MCF 10A (cell line): ENCODE data around the gene ACADL. TPM values are rescaled to one million over a fixed set of nuclear protein-coding genes. Genes with fewer than 3 reads are reported as not detected.

ENCODE experiments used
- BruUV-seq: library from RNA; stranded (reverse); fragments of 400-500 nt; replicated peaks from 2 replicates; lab custom pipeline; 2021; lab: Mats Ljungman, UMichigan
- CTCF ChIA-PET: fragments of 300-600 bp; sonication (Branson Sonifier 250); formaldehyde crosslinking; extraction: SDS; loops from one replicate; lab custom pipeline; 2021; ENCODE audit warnings: antibody characterized with exemption, inconsistent platforms; lab: Yijun Ruan, JAX
- POLR2A ChIA-PET: fragments of 300-600, 350-650 bp; sonication (Branson Sonifier 250); formaldehyde crosslinking; extraction: SDS; loops from one replicate; lab custom pipeline; 2020; ENCODE audit warnings: antibody characterized with exemption, inconsistent platforms; lab: Yijun Ruan, JAX
- DNase-seq: peaks from one replicate; pipeline ENCODE4 v3.0.0-alpha.2; 2018; ENCODE audit not compliant: unreplicated experiment
- H3K27ac Mint-ChIP-seq: one replicate; pipeline ENCODE4 v1.8.0; 2022; ENCODE audit warnings: mild to moderate bottlenecking, low read depth, mixed read lengths; ENCODE audit not compliant: unreplicated experiment
- H3K27me3 Mint-ChIP-seq: one replicate; pipeline ENCODE4 v1.8.0; 2022; ENCODE audit warnings: mixed read lengths; ENCODE audit not compliant: insufficient read depth, unreplicated experiment
- H3K36me3 Mint-ChIP-seq: one replicate; pipeline ENCODE4 v1.8.0; 2022; ENCODE audit warnings: mild to moderate bottlenecking, moderate library complexity, mixed read lengths; ENCODE audit not compliant: insufficient read depth, unreplicated experiment
- H3K4me1 Mint-ChIP-seq: one replicate; pipeline ENCODE4 v1.8.0; 2022; ENCODE audit warnings: mixed read lengths; ENCODE audit not compliant: insufficient read depth, unreplicated experiment
- H3K4me3 Mint-ChIP-seq: one replicate; pipeline ENCODE4 v1.8.0; 2022; ENCODE audit warnings: mild to moderate bottlenecking, moderate library complexity, mixed read lengths; ENCODE audit not compliant: unreplicated experiment
- H3K9me3 Mint-ChIP-seq: one replicate; pipeline ENCODE4 v1.8.0; 2022; ENCODE audit warnings: mixed read lengths; ENCODE audit not compliant: unreplicated experiment
- intact Hi-C: fragments of 100-400 bp; cut with micrococcal nuclease; formaldehyde crosslinking; loops from 2 replicates; pipeline ENCODE4 v1.14.1; 2022
- total RNA-seq: library from RNA; stranded (reverse); gene quantifications from 2 replicates; pipeline ENCODE4 v1.2.3, GENCODE V29; 2022
- TF ChIP-seq, protein P1 (sequence below): fragments of 200-600 bp; IDR thresholded peaks from one replicate; pipeline ENCODE4 v1.8.0; 2022; ENCODE audit warnings: antibody characterized with exemption, mild to moderate bottlenecking; ENCODE audit not compliant: unreplicated experiment

Gene ACADL
- total RNA-seq, 1 experiment from 2014 or later = not detected

- Mint-ChIP-seq H3K27me3 (no peaks in the 10 kb centered on the region), H3K36me3 (peaks cover 12% of the 10 kb centered on the region), H3K27ac (peak overlapping the region; percentile 99), H3K9me3 (no peaks in the 10 kb centered on the region), H3K4me3 (peak overlapping the region; percentile 99), H3K4me1 (peaks cover 32% of the 10 kb centered on the region)
- TF ChIP-seq, protein P1, sequence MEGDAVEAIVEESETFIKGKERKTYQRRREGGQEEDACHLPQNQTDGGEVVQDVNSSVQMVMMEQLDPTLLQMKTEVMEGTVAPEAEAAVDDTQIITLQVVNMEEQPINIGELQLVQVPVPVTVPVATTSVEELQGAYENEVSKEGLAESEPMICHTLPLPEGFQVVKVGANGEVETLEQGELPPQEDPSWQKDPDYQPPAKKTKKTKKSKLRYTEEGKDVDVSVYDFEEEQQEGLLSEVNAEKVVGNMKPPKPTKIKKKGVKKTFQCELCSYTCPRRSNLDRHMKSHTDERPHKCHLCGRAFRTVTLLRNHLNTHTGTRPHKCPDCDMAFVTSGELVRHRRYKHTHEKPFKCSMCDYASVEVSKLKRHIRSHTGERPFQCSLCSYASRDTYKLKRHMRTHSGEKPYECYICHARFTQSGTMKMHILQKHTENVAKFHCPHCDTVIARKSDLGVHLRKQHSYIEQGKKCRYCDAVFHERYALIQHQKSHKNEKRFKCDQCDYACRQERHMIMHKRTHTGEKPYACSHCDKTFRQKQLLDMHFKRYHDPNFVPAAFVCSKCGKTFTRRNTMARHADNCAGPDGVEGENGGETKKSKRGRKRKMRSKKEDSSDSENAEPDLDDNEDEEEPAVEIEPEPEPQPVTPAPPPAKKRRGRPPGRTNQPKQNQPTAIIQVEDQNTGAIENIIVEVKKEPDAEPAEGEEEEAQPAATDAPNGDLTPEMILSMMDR = no peak
- ChIA-PET CTCF (no interaction called here), POLR2A (interaction anchor here (0.7 to 2.6 kb wide), 13 partner anchors 9 to 173 kb away, joined by 3 to 17 read pairs (median 5); no protein-coding TSS in a partner anchor)
- intact Hi-C loops = loop anchor here (2.0 to 5.0 kb wide), 2 partner anchors 98 to 168 kb away; partner anchors contain the start of gene RPE
- peak; percentile 96 for DNase-seq
- no TSS peak for BruUV-seq
Observed at GRCh38 chr2:210170446-210171303, 54.6 kb downstream of the ACADL start.

DNA sequence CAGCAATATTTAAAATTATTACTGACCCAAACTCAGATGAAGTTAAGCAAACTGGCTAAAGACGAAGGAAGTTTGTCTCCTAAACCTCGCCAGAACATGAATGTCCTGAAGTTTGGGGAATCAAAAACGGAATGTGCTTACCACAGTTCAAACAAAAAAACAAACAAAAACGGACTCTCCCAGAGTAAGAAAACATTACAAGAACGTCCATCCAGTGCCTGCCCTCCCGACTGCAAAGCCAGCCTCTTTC lies 55.1 kb downstream of the ACADL start:
- no peak for DNase-seq
- TF ChIP-seq, protein P1 = no peak
- POLR2A ChIA-PET = interaction anchor here (1.1 to 2.6 kb wide), 5 partner anchors 11 to 167 kb away, joined by 3 to 14 read pairs (median 8); no protein-coding TSS in a partner anchor
- no peaks in the 10 kb centered on the region for H3K27me3 Mint-ChIP-seq
- BruUV-seq = TSS peak; percentile 74
- H3K27ac Mint-ChIP-seq = peak overlapping the region; percentile 99
- peaks cover 12% of the 10 kb centered on the region for H3K36me3 Mint-ChIP-seq
- peak overlapping the region; percentile 99 for H3K4me3 Mint-ChIP-seq
- intact Hi-C loops = loop anchor here (2.0 to 5.0 kb wide), 2 partner anchors 98 to 167 kb away; partner anchors contain the start of gene RPE
- H3K9me3 Mint-ChIP-seq = no peaks in the 10 kb centered on the region
- CTCF ChIA-PET = no interaction called here
- peaks cover 32% of the 10 kb centered on the region for H3K4me1 Mint-ChIP-seq

DNA sequence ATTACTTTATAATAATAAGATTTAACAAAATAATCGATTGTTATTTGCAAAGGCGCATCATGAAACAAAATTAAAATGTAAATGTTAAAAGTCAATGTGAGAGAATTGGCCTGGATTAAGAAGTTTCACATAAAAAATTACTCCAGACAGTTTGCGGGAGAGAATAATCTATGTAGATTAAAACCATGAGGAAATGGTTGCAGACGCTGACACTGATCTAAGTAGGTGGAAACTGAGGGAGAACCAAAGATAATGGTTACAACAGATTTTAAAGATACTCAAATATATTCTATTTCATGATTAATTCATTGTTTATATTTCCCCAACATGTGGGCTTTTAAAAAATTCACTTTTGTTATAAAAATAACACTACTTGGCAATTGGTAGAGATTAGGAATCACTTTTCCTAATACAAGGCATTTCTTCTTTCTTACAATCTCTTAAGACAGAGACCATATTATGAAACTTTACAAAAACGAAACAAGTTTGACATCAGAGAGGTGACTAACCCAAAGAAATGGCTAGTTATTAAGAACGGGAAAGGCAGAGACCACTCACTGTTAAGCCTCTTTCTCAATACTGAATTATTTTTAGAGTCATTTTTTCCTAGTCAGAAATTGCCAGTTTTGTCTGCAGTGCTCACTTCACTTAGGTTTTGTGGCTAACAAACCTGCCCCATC lies 55.6 kb downstream of the ACADL start:
- TF ChIP-seq, protein P1 = no peak
- Mint-ChIP-seq H3K27ac (peak overlapping the region; percentile 99), H3K27me3 (no peaks in the 10 kb centered on the region), H3K9me3 (no peaks in the 10 kb centered on the region), H3K36me3 (peaks cover 12% of the 10 kb centered on the region), H3K4me3 (peak overlapping the region; percentile 99), H3K4me1 (peaks cover 32% of the 10 kb centered on the region)
- no TSS peak for BruUV-seq
- intact Hi-C loops = loop anchor here (2.0 to 5.0 kb wide), 2 partner anchors 97 to 167 kb away; partner anchors contain the start of gene RPE
- DNase-seq = peak; percentile 69
- CTCF ChIA-PET = no interaction called here
- POLR2A ChIA-PET = no interaction called here

GRCh38 chr2:210167227-210167626 lies 58.0 kb downstream of the ACADL start:
- TF ChIP-seq, protein P1 = no peak
- POLR2A ChIA-PET = interaction anchor here (0.6 to 1.4 kb wide), 2 partner anchors 14 to 154 kb away, joined by 3 to 5 read pairs; no protein-coding TSS in a partner anchor
- intact Hi-C loops = no loop called here
- H3K27ac Mint-ChIP-seq = peak overlapping the region; percentile 28
- peaks cover 29% of the 10 kb centered on the region for H3K4me1 Mint-ChIP-seq
- CTCF ChIA-PET = interaction anchor here (1.0 kb wide), 1 partner anchor 29 kb away, joined by 3 read pairs; no protein-coding TSS in a partner anchor
- no peak for DNase-seq
- peaks cover 18% of the 10 kb centered on the region for H3K36me3 Mint-ChIP-seq
- BruUV-seq = no TSS peak
- no peak overlapping the region for H3K4me3 Mint-ChIP-seq
- no peaks in the 10 kb centered on the region for H3K27me3 Mint-ChIP-seq
- no peaks in the 10 kb centered on the region for H3K9me3 Mint-ChIP-seq
